Gastroesophageal sphincter (tissue), 4 donors: ENCODE measurements around the gene ZNF792. TPM values are rescaled to one million over a fixed set of nuclear protein-coding genes. Genes with fewer than 3 reads are reported as not detected.

Experiments used
- ATAC-seq: fragments of 150-250 bp; one replicate; pipeline ENCODE4 v1.9.1; 2016; ENCODE audit warnings: mild to moderate bottlenecking, moderate library complexity
- H3K27ac ChIP-seq, 4 donors: fragments of 200-600 bp; sonication (generic) in 3 of 4; 1 replicate in 3 of 4; 2 replicates in 1 of 4; pipeline ENCODE4 v1.5.1; 2016 to 2019
- H3K27me3 ChIP-seq: fragments of 200-600 bp; sonication (generic); one replicate; pipeline ENCODE4 v1.5.1; 2019
- H3K36me3 ChIP-seq, 2 donors: fragments of 200-600 bp; sonication (generic); one replicate each; pipeline ENCODE4 v1.5.1; 2019; ENCODE audit warnings: control low read depth in 1 of 2
- H3K4me1 ChIP-seq, 3 donors: fragments of 200-600 bp; sonication (generic); 1 replicate in 2 of 3; 2 replicates in 1 of 3; pipeline ENCODE4 v1.5.1; 2016 to 2019; ENCODE audit warnings: control low read depth in 2 of 3
- H3K4me3 ChIP-seq, 2 donors: fragments of 200-600 bp; sonication (generic); one replicate each; pipeline ENCODE4 v1.5.1; 2019; ENCODE audit warnings: mild to moderate bottlenecking in 1 of 2, moderate library complexity in 1 of 2
- H3K9me3 ChIP-seq, 3 donors: fragments of 200-600 bp; sonication (generic); one replicate each; pipeline ENCODE4 v1.5.1; 2017 to 2019; ENCODE audit warnings: control low read depth in 2 of 3
- CTCF ChIP-seq, 4 experiments: fragments of 200-600 bp in 2 of 4; fragments of 450-650 bp in 2 of 4; sonication (generic) in 1 of 4; IDR thresholded peaks; one replicate each; pipeline ENCODE4 v1.5.1; 2017 to 2019; ENCODE audit warnings: antibody characterized with exemption in 4 of 4, mild to moderate bottlenecking in 2 of 4, moderate library complexity in 2 of 4
- EP300 ChIP-seq: sonication (generic); formaldehyde crosslinking; IDR thresholded peaks from one replicate; pipeline ENCODE4 v1.6.1; 2017; ENCODE audit warnings: antibody characterized with exemption, mild to moderate bottlenecking
- POLR2A ChIP-seq, 2 donors: fragments of 450-650 bp; IDR thresholded peaks; one replicate each; pipeline ENCODE4 v1.6.1; 2017; ENCODE audit warnings: antibody characterized with exemption in 2 of 2, mild to moderate bottlenecking in 2 of 2, moderate library complexity in 1 of 2
- POLR2AphosphoS5 ChIP-seq: sonication (generic); formaldehyde crosslinking; IDR thresholded peaks from one replicate; pipeline ENCODE4 v1.6.1; 2017; ENCODE audit warnings: antibody characterized with exemption
- WGBS, 2 donors: methylation state at CpG; one replicate each; pipeline ENCODE4 v1.1.5; 2018; ENCODE audit warnings: low coverage in 1 of 2; 5-methylcytosine and 5-hydroxymethylcytosine counted together
- total RNA-seq, 4 donors: library from RNA; depleted of rRNA; stranded (reverse); fragments of >200 nt; gene quantifications; one replicate each; pipeline ENCODE4 v1.1.0, GENCODE V29; 2016

ZNF792 gene
- total RNA-seq, 4 donors from 2014 or later: 6.5 to 10.2 (median 7.3) TPM

- Histone ChIP-seq H3K27ac (no peak overlapping the region), H3K9me3 (no peaks in the 10 kb centered on the region), H3K36me3 (no peaks in the 10 kb centered on the region), H3K27me3 (peaks cover 8% of the 10 kb centered on the region), H3K4me3 (no peak overlapping the region), H3K4me1 (peaks cover 0 to 7% (median 0%) of the 10 kb centered on the region in 3 donors)
- 58 to 76% methylated on average over 4 to 5 of the region's 5 CpGs for WGBS, 2 donors
- TF ChIP-seq CTCF (IDR thresholded peaks at IDR 0.05): no peak
- no peak for TF ChIP-seq EP300
- TF ChIP-seq POLR2A (IDR thresholded peaks at IDR 0.05): no peak
- TF ChIP-seq POLR2AphosphoS5: no peak
- ATAC-seq: no peak
Measured at GRCh38 chr19:34982275-34982674, 18.2 kb upstream of the ZNF792 start.

- H3K4me3 ChIP-seq: no peak overlapping the region
- no peak overlapping the region for H3K27ac ChIP-seq
- WGBS, 2 donors: 80% methylated on average over 10 to 11 of the region's 12 CpGs
- no peaks in the 10 kb centered on the region for H3K4me1 ChIP-seq
- peaks cover 12% of the 10 kb centered on the region for H3K27me3 ChIP-seq
- no peaks in the 10 kb centered on the region for H3K36me3 ChIP-seq
- TF ChIP-seq POLR2A (IDR thresholded peaks at IDR 0.05) (no peak), POLR2AphosphoS5 (no peak), CTCF (IDR thresholded peaks at IDR 0.05) (no peak), EP300 (no peak)
- no peak for ATAC-seq
- peaks cover 0 to 8% (median 0%) of the 10 kb centered on the region in 3 donors for H3K9me3 ChIP-seq
Measured at GRCh38 chr19:34979819-34980640, 16.0 kb upstream of the ZNF792 start.

GRCh38 chr19:34976611-34977010 is 12.6 kb upstream of the ZNF792 start:
- TF ChIP-seq EP300 (no peak), POLR2A (IDR thresholded peaks at IDR 0.05) (no peak)
- no peak for ATAC-seq
- Histone ChIP-seq H3K27me3 (peaks cover 12% of the 10 kb centered on the region), H3K27ac (no peak overlapping the region), H3K4me1 (peaks cover 0 to 7% (median 4%) of the 10 kb centered on the region in 3 donors), H3K4me3 (no peak overlapping the region), H3K9me3 (peaks cover 0 to 8% (median 0%) of the 10 kb centered on the region in 3 donors), H3K36me3 (no peaks in the 10 kb centered on the region)
- WGBS, 2 donors: 72 to 83% methylated on average over 1 to 2 of the region's 3 CpGs

GRCh38 chr19:34975056-34975455 is 11.0 kb upstream of the ZNF792 start:
- Histone ChIP-seq H3K27ac (no peak overlapping the region), H3K36me3 (no peaks in the 10 kb centered on the region), H3K4me1 (peaks cover 0 to 7% (median 4%) of the 10 kb centered on the region in 3 donors), H3K4me3 (no peak overlapping the region), H3K27me3 (peaks cover 5% of the 10 kb centered on the region), H3K9me3 (peaks cover 0 to 8% (median 0%) of the 10 kb centered on the region in 3 donors)
- no peak for ATAC-seq
- TF ChIP-seq POLR2A (IDR thresholded peaks at IDR 0.05): no peak
- WGBS, 2 donors: 33 to 51% methylated on average over 1 to 3 of the region's 5 CpGs

- peaks cover 4% of the 10 kb centered on the region for H3K27me3 ChIP-seq
- no peak for ATAC-seq
- TF ChIP-seq CTCF (IDR thresholded peaks at IDR 0.05) (no peak), POLR2A (IDR thresholded peaks at IDR 0.05) (no peak), POLR2AphosphoS5 (no peak), EP300 (no peak)
- no peak overlapping the region for H3K27ac ChIP-seq
- peaks cover 0 to 7% (median 4%) of the 10 kb centered on the region in 3 donors for H3K4me1 ChIP-seq
- no peak overlapping the region for H3K4me3 ChIP-seq
- H3K9me3 ChIP-seq: peaks cover 0 to 8% (median 0%) of the 10 kb centered on the region in 3 donors
- 56 to 69% methylated on average over 5 of the region's 5 CpGs for WGBS, 2 donors
- H3K36me3 ChIP-seq: no peaks in the 10 kb centered on the region
Measured at GRCh38 chr19:34974646-34975045, 10.6 kb upstream of the ZNF792 start.
